GM18907 (cell line): Measurements from ENCODE around the gene SLAMF7.

Source experiments
- ATAC-seq: cut with Tn5 transposase; IDR thresholded peaks from one replicate; pipeline ENCODE4 v1.9.1; 2021; ENCODE audit warnings: mild to moderate bottlenecking, moderate library complexity; ENCODE audit not compliant: unreplicated experiment

Gene SLAMF7

GRCh38 chr1:160744852-160745520 is 5.9 kb downstream of the SLAMF7 start:
- no peak for ATAC-seq

GRCh38 chr1:160745551-160745950 is 6.5 kb downstream of the SLAMF7 start:
- ATAC-seq, result no peak

- no peak for ATAC-seq
Measured at GRCh38 chr1:160746836-160747500, 7.9 kb downstream of the SLAMF7 start.

- ATAC-seq, result no peak
Measured at GRCh38 chr1:160747717-160748116, 8.7 kb downstream of the SLAMF7 start.

GRCh38 chr1:160748181-160748877 is 9.3 kb downstream of the SLAMF7 start:
- ATAC-seq, result no peak

- ATAC-seq, result no peak
Measured at GRCh38 chr1:160748878-160749269, 9.8 kb downstream of the SLAMF7 start.

- ATAC-seq, result no peak
Measured at GRCh38 chr1:160750608-160751007, 11.6 kb downstream of the SLAMF7 start.

GRCh38 chr1:160752406-160752805 is 13.4 kb downstream of the SLAMF7 start:
- ATAC-seq, result no peak

GRCh38 chr1:160752924-160753323 is 13.9 kb downstream of the SLAMF7 start:
- ATAC-seq, result no peak

GRCh38 chr1:160753594-160753993 is 14.5 kb downstream of the SLAMF7 start:
- ATAC-seq, result no peak

GRCh38 chr1:160755461-160755860 is 16.4 kb downstream of the SLAMF7 start:
- no peak for ATAC-seq

GRCh38 chr1:160755911-160756848 is 17.1 kb downstream of the SLAMF7 start:
- ATAC-seq, result no peak

- no peak for ATAC-seq
Measured at GRCh38 chr1:160756849-160757201, 17.8 kb downstream of the SLAMF7 start.

- no peak for ATAC-seq
Measured at GRCh38 chr1:160758521-160758920, 19.5 kb downstream of the SLAMF7 start.

- no peak for ATAC-seq
Measured at GRCh38 chr1:160759740-160760139, 20.7 kb downstream of the SLAMF7 start.

GRCh38 chr1:160761046-160761445 is 22.0 kb downstream of the SLAMF7 start:
- ATAC-seq, result no peak

GRCh38 chr1:160761886-160762285 is 22.8 kb downstream of the SLAMF7 start:
- no peak for ATAC-seq

GRCh38 chr1:160763993-160764392 is 24.9 kb downstream of the SLAMF7 start:
- no peak for ATAC-seq

- peak; percentile 54 for ATAC-seq
Measured at GRCh38 chr1:160767395-160768294, 28.6 kb downstream of the SLAMF7 start.

GRCh38 chr1:160768295-160768657 is 29.2 kb downstream of the SLAMF7 start:
- peak; percentile 75 for ATAC-seq
